ENCODE measurements around the gene ABLIM2. TPM values are rescaled to one million over a fixed set of nuclear protein-coding genes. Genes with fewer than 3 reads are reported as not detected.

Gene ABLIM2
- polyA plus RNA-seq, 4 donors, result 6.2 to 8.4 (median 6.8) TPM

- DNase-seq (ENCODE audit: low read depth in 4 of 4, low spot score in 2 of 4), result no peak
Measured at GRCh38 chr4:8090744-8091301, 67.8 kb downstream of the ABLIM2 start.

DNA sequence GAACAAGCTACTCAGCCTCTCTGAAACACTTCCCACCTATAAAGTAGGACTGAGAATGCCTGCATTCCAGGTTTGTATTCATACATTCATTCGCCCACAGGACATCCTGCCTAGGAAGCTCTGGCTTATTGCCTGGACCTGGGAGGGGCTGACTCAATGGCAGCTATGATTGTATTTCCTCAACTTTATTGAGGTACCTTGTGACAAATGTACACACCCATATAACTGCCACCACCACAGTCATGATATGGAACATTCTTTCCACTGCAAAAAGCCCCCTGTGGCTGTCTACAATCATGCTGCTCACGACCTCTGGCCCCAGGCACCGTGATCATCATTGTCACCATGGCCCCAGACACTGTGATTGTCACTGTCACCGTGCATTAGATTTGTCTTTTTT, 68.3 kb downstream of the ABLIM2 start:
- DNase-seq (ENCODE audit: low read depth in 4 of 4, low spot score in 2 of 4), result no peak

GRCh38 chr4:8089862-8090261, 68.8 kb downstream of the ABLIM2 start:
- no peak for DNase-seq (ENCODE audit: low read depth in 4 of 4, low spot score in 2 of 4)

- DNase-seq (ENCODE audit: low read depth in 4 of 4, low spot score in 2 of 4), result no peak
Measured at GRCh38 chr4:8088966-8089491, 69.6 kb downstream of the ABLIM2 start.

DNA sequence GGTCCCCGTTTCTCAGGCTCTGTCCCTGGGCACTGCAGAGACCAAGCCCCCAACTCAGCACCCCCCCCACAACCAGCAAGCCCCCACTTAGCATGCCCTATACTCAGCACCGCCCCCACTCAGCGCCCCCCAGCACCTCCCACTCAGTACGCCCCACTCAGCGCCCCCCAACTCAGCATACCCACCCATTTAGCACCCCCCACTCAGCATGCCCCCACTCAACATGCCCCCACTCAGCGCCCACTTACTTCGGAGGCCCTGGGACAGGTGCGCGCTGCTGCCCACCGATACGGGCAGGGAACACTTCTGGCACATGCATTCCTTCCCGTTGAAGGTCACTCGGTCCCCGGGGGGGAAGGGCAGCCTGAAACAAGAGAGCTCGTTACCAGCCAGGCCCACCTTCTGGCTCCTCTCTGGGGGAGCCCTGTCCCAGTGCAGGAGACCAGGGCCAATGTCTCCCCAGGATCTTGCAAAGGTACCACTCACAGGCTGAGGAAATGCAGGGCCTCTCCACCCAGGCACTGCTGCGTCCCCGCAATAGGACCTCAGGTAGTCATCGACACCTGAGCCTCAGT, 70.6 kb downstream of the ABLIM2 start:
- no peak for DNase-seq (ENCODE audit: low read depth in 4 of 4, low spot score in 2 of 4)

DNA sequence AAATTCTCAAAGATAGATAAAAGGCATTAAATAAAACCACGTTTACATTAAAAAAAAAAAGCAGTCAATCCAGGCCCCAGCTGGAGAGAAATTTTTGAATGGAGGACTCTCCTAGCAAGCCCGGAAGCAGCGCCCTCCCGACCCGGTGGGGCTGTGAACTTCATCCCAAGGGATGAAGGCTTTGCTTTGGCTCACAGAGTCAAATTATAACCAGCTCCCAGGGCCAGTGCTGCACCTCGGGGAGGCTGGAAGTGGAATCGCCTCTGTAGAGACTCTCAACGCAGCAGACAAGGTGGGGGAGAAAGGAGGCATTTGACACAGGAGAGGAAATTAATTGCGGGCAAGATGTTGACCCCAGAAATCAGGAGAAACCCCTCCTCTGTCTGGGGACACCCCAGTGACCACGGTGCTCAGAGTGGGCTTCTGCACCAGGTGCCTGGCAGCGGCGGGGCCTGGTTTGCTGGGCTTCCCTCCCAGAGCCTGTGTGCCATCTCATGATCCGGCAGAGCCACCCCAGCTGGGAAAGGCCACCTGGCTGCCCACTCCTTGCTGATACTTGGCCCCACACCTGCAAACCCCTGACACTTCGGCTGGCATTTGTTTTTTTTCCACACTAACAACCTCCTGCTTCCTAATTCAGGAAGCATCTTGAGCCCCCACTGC, 71.7 kb downstream of the ABLIM2 start:
- DNase-seq (ENCODE audit: low read depth in 4 of 4, low spot score in 2 of 4), result no peak

GRCh38 chr4:8085491-8086117, 73.0 kb downstream of the ABLIM2 start:
- DNase-seq (ENCODE audit: low read depth in 4 of 4, low spot score in 2 of 4), result no peak

- DNase-seq (ENCODE audit: low read depth in 4 of 4, low spot score in 2 of 4), result no peak
Measured at GRCh38 chr4:8084712-8085490, 73.7 kb downstream of the ABLIM2 start.

GRCh38 chr4:8084031-8084660, 74.5 kb downstream of the ABLIM2 start:
- no peak for DNase-seq (ENCODE audit: low read depth in 4 of 4, low spot score in 2 of 4)

DNA sequence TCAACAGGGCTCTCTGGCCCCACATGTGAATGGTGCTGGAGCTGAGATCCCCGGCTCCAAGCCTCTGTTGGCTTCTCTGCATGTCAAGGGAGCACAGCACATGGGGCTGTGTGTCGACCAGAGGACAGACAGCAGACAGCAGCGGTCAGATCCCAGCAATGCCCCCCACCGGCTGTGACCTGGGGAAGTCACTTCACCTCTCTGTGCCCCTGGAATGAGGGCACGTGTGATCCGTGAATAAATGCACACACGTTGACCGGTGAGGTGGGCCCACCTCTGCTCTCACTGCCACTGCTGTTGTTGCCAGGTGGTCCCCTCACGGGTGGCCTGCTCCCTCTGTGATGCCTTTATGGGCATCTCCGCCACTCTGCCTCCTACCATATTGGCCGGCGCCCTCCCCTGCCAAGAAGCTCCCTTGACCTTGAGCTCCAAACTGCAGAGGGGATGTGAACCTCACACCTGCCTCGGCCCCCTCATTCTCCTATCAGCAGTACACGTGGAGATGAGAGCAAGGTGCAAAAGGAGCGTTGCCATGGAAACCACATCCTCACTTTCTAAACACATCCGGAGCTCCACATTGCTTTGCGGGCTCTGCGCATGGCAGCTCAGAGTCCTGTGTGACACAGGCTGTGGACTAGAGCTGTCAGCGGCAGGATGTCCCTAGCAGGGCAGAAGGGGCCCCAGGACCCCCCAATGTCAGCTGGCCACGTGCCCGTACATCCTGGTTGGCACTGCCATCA, 75.4 kb downstream of the ABLIM2 start:
- DNase-seq (ENCODE audit: low read depth in 4 of 4, low spot score in 2 of 4), result no peak

GRCh38 chr4:8082517-8083055, 76.0 kb downstream of the ABLIM2 start:
- DNase-seq (ENCODE audit: low read depth in 4 of 4, low spot score in 2 of 4), result no peak

GRCh38 chr4:8081621-8082516, 76.7 kb downstream of the ABLIM2 start:
- no peak for DNase-seq (ENCODE audit: low read depth in 4 of 4, low spot score in 2 of 4)

DNA sequence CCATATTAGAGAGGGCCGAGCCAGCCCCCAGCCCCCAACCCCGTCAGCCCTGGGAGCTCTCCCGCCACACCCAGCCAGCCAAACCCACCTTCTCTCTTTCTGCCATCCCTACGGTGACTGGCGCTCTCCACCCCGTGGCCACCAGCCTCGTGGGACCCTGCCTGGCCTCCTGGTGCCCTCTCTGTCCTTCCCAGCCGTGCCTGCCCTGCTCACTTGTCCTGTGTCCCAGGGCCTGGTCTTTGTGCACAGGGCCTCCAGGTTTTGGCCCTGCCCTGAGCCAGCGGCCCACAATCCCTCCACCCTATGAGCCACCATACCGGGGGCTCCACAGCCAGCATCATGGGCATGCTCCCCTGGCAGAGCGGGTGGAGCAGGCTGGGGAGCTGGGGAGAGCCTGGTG, 77.4 kb downstream of the ABLIM2 start:
- no peak for DNase-seq (ENCODE audit: low read depth in 4 of 4, low spot score in 2 of 4)

GRCh38 chr4:8080754-8081065, 77.9 kb downstream of the ABLIM2 start:
- no peak for DNase-seq (ENCODE audit: low read depth in 4 of 4, low spot score in 2 of 4)

DNA sequence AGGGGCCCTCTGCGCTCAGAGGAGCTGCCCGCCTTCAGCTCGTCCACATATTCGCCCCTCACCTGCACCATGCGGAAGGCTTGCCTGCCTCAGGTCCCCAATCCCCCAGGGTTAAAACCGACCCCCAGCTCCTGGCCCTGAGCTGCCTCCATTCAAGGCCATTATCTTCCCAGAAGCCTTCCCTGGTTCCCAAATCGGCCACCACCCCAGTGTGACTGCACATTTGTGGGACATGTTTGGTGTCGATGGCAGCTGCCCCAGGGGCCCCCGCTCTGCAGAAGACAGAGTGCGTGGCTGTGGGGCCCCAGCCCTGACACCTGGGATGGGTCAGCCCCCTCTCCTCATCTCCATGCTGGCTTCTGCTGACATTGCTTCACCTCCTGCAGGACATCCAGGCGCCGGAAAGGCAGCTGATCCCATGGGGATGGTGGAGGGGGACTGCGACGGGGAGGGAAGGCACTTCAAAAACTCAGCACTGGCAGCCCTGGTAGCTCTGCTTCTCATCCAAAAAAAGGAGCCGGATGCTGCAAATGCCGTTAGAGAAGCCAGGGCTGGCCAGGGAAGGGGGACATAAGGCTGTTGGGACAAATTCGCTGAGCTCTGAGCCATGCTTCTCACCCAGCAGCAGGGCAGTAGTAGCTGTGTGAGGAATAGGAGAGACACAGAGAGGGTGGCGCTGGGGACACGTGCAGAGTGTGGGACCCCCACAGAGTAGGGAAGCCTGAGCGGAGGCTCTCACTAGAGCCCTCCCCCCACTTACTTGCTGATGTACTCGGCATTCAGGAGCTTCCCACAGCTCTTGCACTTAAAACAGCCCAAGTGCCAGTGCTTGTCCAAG, 78.5 kb downstream of the ABLIM2 start:
- no peak for DNase-seq (ENCODE audit: low read depth in 4 of 4, low spot score in 2 of 4)

DNA sequence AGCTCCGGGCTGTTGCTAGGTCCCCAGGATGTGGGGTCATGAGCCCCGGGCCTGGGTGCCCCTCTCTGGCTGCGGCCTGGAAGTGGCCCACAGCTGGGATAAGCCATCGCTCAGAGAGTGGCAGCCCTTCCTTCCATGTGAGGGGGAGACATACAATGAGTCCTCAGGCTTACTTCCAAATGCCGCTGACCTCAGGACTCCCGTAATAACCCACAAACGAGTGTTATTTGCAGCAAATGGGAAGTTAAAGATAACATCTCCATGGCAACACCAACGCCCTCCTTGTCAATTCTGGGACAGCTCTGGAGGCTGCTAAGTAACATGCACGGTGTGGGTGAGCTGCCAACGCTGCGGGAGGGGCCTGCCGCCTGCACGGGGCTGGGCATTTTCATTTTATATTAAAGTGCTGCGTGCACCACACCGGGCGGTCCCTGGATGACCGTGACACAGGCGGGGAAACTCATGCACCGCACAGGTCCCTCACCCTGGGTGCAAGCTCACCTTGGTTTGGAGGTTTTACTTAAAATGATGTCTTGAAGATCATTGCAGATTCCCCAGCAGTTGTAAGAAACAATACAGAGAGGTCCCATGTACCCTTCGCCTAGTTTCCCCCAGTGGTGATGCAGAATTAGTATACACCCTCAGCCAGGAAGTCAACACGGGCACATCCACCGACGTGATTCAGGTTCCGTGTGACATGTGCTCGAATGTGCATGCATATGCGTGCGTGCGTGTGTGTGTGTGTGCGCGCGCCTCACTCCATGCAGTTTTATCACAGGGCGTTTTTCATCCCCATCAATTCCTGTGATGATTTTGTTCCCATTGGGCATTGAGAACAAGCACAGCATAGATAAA, 79.4 kb downstream of the ABLIM2 start:
- DNase-seq (ENCODE audit: low read depth in 4 of 4, low spot score in 2 of 4), result no peak

GRCh38 chr4:8078610-8079015, 80.0 kb downstream of the ABLIM2 start:
- no peak for DNase-seq (ENCODE audit: low read depth in 4 of 4, low spot score in 2 of 4)
